Mesenchymal stem cell (in vitro differentiated cells and primary cell): ENCODE measurements around the gene SVEP1.

ENCODE experiments used
- DNase-seq: peaks from one replicate; pipeline ENCODE4 v3.0.0-alpha.2; 2013
- H2AFZ ChIP-seq: one replicate; pipeline ENCODE4 v1.6.1; 2013; ENCODE audit warnings: low read depth, mild to moderate bottlenecking, control low read depth, inconsistent platforms, low read length, moderate library complexity
- H2AK5ac ChIP-seq: 2 replicates; pipeline ENCODE4 v1.6.1; 2013; ENCODE audit warnings: low read length, moderate library complexity, mild to moderate bottlenecking, inconsistent platforms; ENCODE audit not compliant: severe bottlenecking
- H2BK120ac ChIP-seq: one replicate; pipeline ENCODE4 v1.6.1; 2013; ENCODE audit warnings: low read depth, mild to moderate bottlenecking, inconsistent platforms, low read length, moderate library complexity
- H2BK12ac ChIP-seq, 2 experiments: one replicate each; pipeline ENCODE4 v1.6.1; 2013; ENCODE audit warnings: inconsistent platforms in 2 of 2, low read length in 2 of 2, mild to moderate bottlenecking in 2 of 2, moderate library complexity in 2 of 2, control low read depth in 1 of 2
- H2BK15ac ChIP-seq: one replicate; pipeline ENCODE4 v1.6.1; 2013; ENCODE audit warnings: mild to moderate bottlenecking, low read depth, inconsistent platforms; ENCODE audit not compliant: poor library complexity, severe bottlenecking
- H2BK5ac ChIP-seq: 2 replicates; pipeline ENCODE4 v1.6.1; 2013; ENCODE audit warnings: low read depth, mild to moderate bottlenecking, low read length, control low read depth, inconsistent platforms; ENCODE audit not compliant: poor library complexity, severe bottlenecking
- H3K14ac ChIP-seq, 2 experiments: one replicate each; pipeline ENCODE4 v1.6.1; 2013; ENCODE audit warnings: inconsistent platforms in 2 of 2, low read length in 2 of 2, control low read depth in 1 of 2, mild to moderate bottlenecking in 1 of 2, moderate library complexity in 1 of 2
- H3K18ac ChIP-seq, 2 experiments: one replicate each; pipeline ENCODE4 v1.6.1; 2013; ENCODE audit warnings: inconsistent platforms in 2 of 2, low read length in 2 of 2, control low read depth in 1 of 2, low read depth in 1 of 2, mild to moderate bottlenecking in 1 of 2
- H3K23ac ChIP-seq, 2 experiments: one replicate each; pipeline ENCODE4 v1.6.1; 2013; ENCODE audit warnings: inconsistent platforms in 2 of 2, low read length in 2 of 2, mild to moderate bottlenecking in 2 of 2, moderate library complexity in 2 of 2, control low read depth in 1 of 2
- H3K27ac ChIP-seq: 2 replicates; pipeline ENCODE4 v1.5.1; 2013; ENCODE audit warnings: mild to moderate bottlenecking, moderate library complexity, low read length, control low read depth, inconsistent platforms; ENCODE audit not compliant: poor library complexity, severe bottlenecking
- H3K27me3 ChIP-seq, 2 experiments: 2 replicates each; pipeline versions ENCODE4 v1.6.1 to v1.7.0; 2013; ENCODE audit warnings: low read length in 2 of 2, mild to moderate bottlenecking in 2 of 2, moderate library complexity in 2 of 2, control low read depth in 1 of 2, inconsistent platforms in 1 of 2; ENCODE audit not compliant: control insufficient read depth in 1 of 2, insufficient read depth in 1 of 2
- H3K36me3 ChIP-seq, 2 experiments: 2 replicates each; pipeline versions ENCODE4 v1.6.1 to v1.7.0; 2013; ENCODE audit warnings: low read length in 2 of 2, control low read depth in 1 of 2, inconsistent platforms in 1 of 2, low read depth in 1 of 2, mild to moderate bottlenecking in 1 of 2; ENCODE audit not compliant: insufficient read depth in 2 of 2, control insufficient read depth in 1 of 2
- H3K4ac ChIP-seq, 2 experiments: one replicate each; pipeline ENCODE4 v1.6.1; 2013; ENCODE audit warnings: inconsistent platforms in 2 of 2, low read length in 2 of 2, mild to moderate bottlenecking in 2 of 2, moderate library complexity in 2 of 2, control low read depth in 1 of 2, low read depth in 1 of 2
- H3K4me1 ChIP-seq: 2 replicates; pipeline ENCODE4 v1.6.1; 2013; ENCODE audit warnings: low read depth, low read length, control low read depth; ENCODE audit not compliant: control insufficient read depth, insufficient read depth
- H3K4me2 ChIP-seq: 2 replicates; pipeline ENCODE4 v1.6.1; 2013; ENCODE audit warnings: low read length, mild to moderate bottlenecking, inconsistent platforms; ENCODE audit not compliant: poor library complexity, severe bottlenecking
- H3K4me3 ChIP-seq, 2 experiments: 2 replicates each; pipeline versions ENCODE4 v1.5.1 to v1.7.0; 2013; ENCODE audit warnings: low read length in 2 of 2, mild to moderate bottlenecking in 2 of 2, control low read depth in 1 of 2, low read depth in 1 of 2; ENCODE audit not compliant: insufficient read depth in 1 of 2
- H3K79me1 ChIP-seq: replicated peaks from 2 replicates; pipeline ENCODE4 v1.6.1; 2013; ENCODE audit warnings: mild to moderate bottlenecking, control low read depth, low read length, inconsistent platforms; ENCODE audit not compliant: poor library complexity, severe bottlenecking
- H3K9ac ChIP-seq: 2 replicates; pipeline ENCODE4 v1.7.0; 2013; ENCODE audit warnings: mild to moderate bottlenecking, low read length, moderate library complexity
- H3K9me3 ChIP-seq: 2 replicates; pipeline ENCODE4 v1.7.0; 2013; ENCODE audit warnings: mild to moderate bottlenecking, low read length; ENCODE audit not compliant: control insufficient read depth
- H4K8ac ChIP-seq: one replicate; pipeline ENCODE4 v1.6.1; 2013; ENCODE audit warnings: inconsistent platforms, mild to moderate bottlenecking, low read length, moderate library complexity
- H4K91ac ChIP-seq: one replicate; pipeline ENCODE4 v1.6.1; 2013; ENCODE audit warnings: mild to moderate bottlenecking, low read length, inconsistent platforms
- WGBS: methylation state at CpG from one replicate; pipeline ENCODE4 v1.1.7; 2013; ENCODE audit warnings: mixed read lengths; 5-methylcytosine and 5-hydroxymethylcytosine counted together

SVEP1 gene

GRCh38 chr9:110476251-110476650, 103.3 kb downstream of the SVEP1 start:
- H3K79me1 ChIP-seq, result no peaks in the 10 kb centered on the region
- no peaks in the 10 kb centered on the region for H3K9me3 ChIP-seq
- no peak overlapping the region for H2AFZ ChIP-seq
- no peak overlapping the region for H3K14ac ChIP-seq
- H2BK15ac ChIP-seq, result no peak overlapping the region
- H2BK120ac ChIP-seq, result no peak overlapping the region
- H3K9ac ChIP-seq, result no peak overlapping the region
- no peak for DNase-seq
- no peak overlapping the region for H3K4ac ChIP-seq
- no peak overlapping the region for H3K4me3 ChIP-seq
- H3K4me2 ChIP-seq, result no peak overlapping the region
- no peak overlapping the region for H3K23ac ChIP-seq
- H3K36me3 ChIP-seq, result peaks cover 0 to 54% of the 10 kb centered on the region in 2 experiments
- no peak overlapping the region for H2BK5ac ChIP-seq
- H2BK12ac ChIP-seq, result no peak overlapping the region
- H2AK5ac ChIP-seq, result no peak overlapping the region
- no peak overlapping the region for H3K18ac ChIP-seq
- H3K4me1 ChIP-seq, result no peaks in the 10 kb centered on the region
- H4K8ac ChIP-seq, result no peak overlapping the region
- no peak overlapping the region for H3K27ac ChIP-seq
- H4K91ac ChIP-seq, result no peak overlapping the region
- WGBS, result 46% methylated on average over 3 of the region's 3 CpGs
- H3K27me3 ChIP-seq, result no peaks in the 10 kb centered on the region

- H2AK5ac ChIP-seq, result no peak overlapping the region
- no peak overlapping the region for H2BK5ac ChIP-seq
- H3K79me1 ChIP-seq, result no peaks in the 10 kb centered on the region
- no peak overlapping the region for H2AFZ ChIP-seq
- H3K18ac ChIP-seq, result no peak overlapping the region
- no peak overlapping the region for H2BK12ac ChIP-seq
- H3K9ac ChIP-seq, result no peak overlapping the region
- H3K4ac ChIP-seq, result no peak overlapping the region
- no peak for DNase-seq
- H3K27ac ChIP-seq, result no peak overlapping the region
- no peak overlapping the region for H2BK15ac ChIP-seq
- no peak overlapping the region for H2BK120ac ChIP-seq
- H3K4me2 ChIP-seq, result no peak overlapping the region
- no peak overlapping the region for H3K23ac ChIP-seq
- no peak overlapping the region for H3K14ac ChIP-seq
- no peak overlapping the region for H3K4me3 ChIP-seq
- H4K91ac ChIP-seq, result no peak overlapping the region
- no peak overlapping the region for H4K8ac ChIP-seq
- H3K36me3 ChIP-seq, result peaks cover 0 to 51% of the 10 kb centered on the region in 2 experiments
- WGBS, result 92% methylated on average over 6 of the region's 6 CpGs
- no peaks in the 10 kb centered on the region for H3K4me1 ChIP-seq
- no peaks in the 10 kb centered on the region for H3K27me3 ChIP-seq
- H3K9me3 ChIP-seq, result no peaks in the 10 kb centered on the region
Measured at GRCh38 chr9:110472111-110472510, 107.4 kb downstream of the SVEP1 start.

- H3K27ac ChIP-seq, result no peak overlapping the region
- H2BK15ac ChIP-seq, result no peak overlapping the region
- no peak overlapping the region for H3K4me2 ChIP-seq
- no peak overlapping the region for H2AFZ ChIP-seq
- WGBS, result 80% methylated on average over 3 of the region's 5 CpGs
- H3K4ac ChIP-seq, result no peak overlapping the region
- H3K9ac ChIP-seq, result no peak overlapping the region
- H3K9me3 ChIP-seq, result no peaks in the 10 kb centered on the region
- H4K8ac ChIP-seq, result no peak overlapping the region
- DNase-seq, result no peak
- no peak overlapping the region for H2BK12ac ChIP-seq
- H3K4me1 ChIP-seq, result no peaks in the 10 kb centered on the region
- no peaks in the 10 kb centered on the region for H3K27me3 ChIP-seq
- H2BK120ac ChIP-seq, result no peak overlapping the region
- no peak overlapping the region for H3K14ac ChIP-seq
- peaks cover 0 to 55% of the 10 kb centered on the region in 2 experiments for H3K36me3 ChIP-seq
- no peak overlapping the region for H2BK5ac ChIP-seq
- no peak overlapping the region for H3K23ac ChIP-seq
- no peak overlapping the region for H4K91ac ChIP-seq
- no peak overlapping the region for H2AK5ac ChIP-seq
- H3K79me1 ChIP-seq, result no peaks in the 10 kb centered on the region
- H3K4me3 ChIP-seq, result no peak overlapping the region
- no peak overlapping the region for H3K18ac ChIP-seq
Measured at GRCh38 chr9:110468950-110469349, 110.6 kb downstream of the SVEP1 start.

GRCh38 chr9:110465190-110465589, 114.4 kb downstream of the SVEP1 start:
- H3K27me3 ChIP-seq, result no peaks in the 10 kb centered on the region
- no peak overlapping the region for H4K8ac ChIP-seq
- H3K4me1 ChIP-seq, result no peaks in the 10 kb centered on the region
- no peak for DNase-seq
- H2BK5ac ChIP-seq, result no peak overlapping the region
- no peak overlapping the region for H2BK12ac ChIP-seq
- no peak overlapping the region for H3K27ac ChIP-seq
- no peaks in the 10 kb centered on the region for H3K9me3 ChIP-seq
- H3K9ac ChIP-seq, result no peak overlapping the region
- H3K4ac ChIP-seq, result no peak overlapping the region
- WGBS, result no CpG with 5 or more reads among the region's 3 CpGs
- no peak overlapping the region for H2BK15ac ChIP-seq
- no peak overlapping the region for H2AFZ ChIP-seq
- H3K4me2 ChIP-seq, result no peak overlapping the region
- H4K91ac ChIP-seq, result no peak overlapping the region
- H3K23ac ChIP-seq, result no peak overlapping the region
- no peak overlapping the region for H3K4me3 ChIP-seq
- no peak overlapping the region for H3K14ac ChIP-seq
- H3K36me3 ChIP-seq, result peaks cover 0 to 52% of the 10 kb centered on the region in 2 experiments
- no peak overlapping the region for H3K18ac ChIP-seq
- H3K79me1 ChIP-seq, result no peaks in the 10 kb centered on the region
- H2BK120ac ChIP-seq, result no peak overlapping the region
- H2AK5ac ChIP-seq, result no peak overlapping the region
